ENCODE data around the gene SGSH. TPM values are rescaled to one million over a fixed set of nuclear protein-coding genes. Genes with fewer than 3 reads are reported as not detected.

SGSH gene
- total and polyA plus RNA-seq, 7 donors, result 3.6 to 37.0 (median 12.1) TPM

- Histone ChIP-seq H3K27me3 (no peaks in the 10 kb centered on the region), H3K36me3 (peaks cover 7 to 74% (median 16%) of the 10 kb centered on the region in 4 donors), H3K4me3 (no peak overlapping the region), H3K27ac (no peak overlapping the region), H3K9me3 (no peaks in the 10 kb centered on the region), H3K4me1 (no peaks in the 10 kb centered on the region)
- 91 to 93% methylated on average over 26 of the region's 26 CpGs for WGBS, 2 donors
- DNase-seq, result no peak
- TF ChIP-seq EP300 (IDR thresholded peaks at IDR 0.05) (no peak), POLR2AphosphoS5 (IDR thresholded peaks at IDR 0.05) (no peak), POLR2A (IDR thresholded peaks at IDR 0.05) (no peak)
- TF ChIP-seq, protein P1, sequence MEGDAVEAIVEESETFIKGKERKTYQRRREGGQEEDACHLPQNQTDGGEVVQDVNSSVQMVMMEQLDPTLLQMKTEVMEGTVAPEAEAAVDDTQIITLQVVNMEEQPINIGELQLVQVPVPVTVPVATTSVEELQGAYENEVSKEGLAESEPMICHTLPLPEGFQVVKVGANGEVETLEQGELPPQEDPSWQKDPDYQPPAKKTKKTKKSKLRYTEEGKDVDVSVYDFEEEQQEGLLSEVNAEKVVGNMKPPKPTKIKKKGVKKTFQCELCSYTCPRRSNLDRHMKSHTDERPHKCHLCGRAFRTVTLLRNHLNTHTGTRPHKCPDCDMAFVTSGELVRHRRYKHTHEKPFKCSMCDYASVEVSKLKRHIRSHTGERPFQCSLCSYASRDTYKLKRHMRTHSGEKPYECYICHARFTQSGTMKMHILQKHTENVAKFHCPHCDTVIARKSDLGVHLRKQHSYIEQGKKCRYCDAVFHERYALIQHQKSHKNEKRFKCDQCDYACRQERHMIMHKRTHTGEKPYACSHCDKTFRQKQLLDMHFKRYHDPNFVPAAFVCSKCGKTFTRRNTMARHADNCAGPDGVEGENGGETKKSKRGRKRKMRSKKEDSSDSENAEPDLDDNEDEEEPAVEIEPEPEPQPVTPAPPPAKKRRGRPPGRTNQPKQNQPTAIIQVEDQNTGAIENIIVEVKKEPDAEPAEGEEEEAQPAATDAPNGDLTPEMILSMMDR (IDR thresholded peaks at IDR 0.05), result no peak
- intact Hi-C loops (cut with DNase I), result no loop called here
Observed at GRCh38 chr17:80248894-80249710, 29.0 kb upstream of the SGSH start.

DNA sequence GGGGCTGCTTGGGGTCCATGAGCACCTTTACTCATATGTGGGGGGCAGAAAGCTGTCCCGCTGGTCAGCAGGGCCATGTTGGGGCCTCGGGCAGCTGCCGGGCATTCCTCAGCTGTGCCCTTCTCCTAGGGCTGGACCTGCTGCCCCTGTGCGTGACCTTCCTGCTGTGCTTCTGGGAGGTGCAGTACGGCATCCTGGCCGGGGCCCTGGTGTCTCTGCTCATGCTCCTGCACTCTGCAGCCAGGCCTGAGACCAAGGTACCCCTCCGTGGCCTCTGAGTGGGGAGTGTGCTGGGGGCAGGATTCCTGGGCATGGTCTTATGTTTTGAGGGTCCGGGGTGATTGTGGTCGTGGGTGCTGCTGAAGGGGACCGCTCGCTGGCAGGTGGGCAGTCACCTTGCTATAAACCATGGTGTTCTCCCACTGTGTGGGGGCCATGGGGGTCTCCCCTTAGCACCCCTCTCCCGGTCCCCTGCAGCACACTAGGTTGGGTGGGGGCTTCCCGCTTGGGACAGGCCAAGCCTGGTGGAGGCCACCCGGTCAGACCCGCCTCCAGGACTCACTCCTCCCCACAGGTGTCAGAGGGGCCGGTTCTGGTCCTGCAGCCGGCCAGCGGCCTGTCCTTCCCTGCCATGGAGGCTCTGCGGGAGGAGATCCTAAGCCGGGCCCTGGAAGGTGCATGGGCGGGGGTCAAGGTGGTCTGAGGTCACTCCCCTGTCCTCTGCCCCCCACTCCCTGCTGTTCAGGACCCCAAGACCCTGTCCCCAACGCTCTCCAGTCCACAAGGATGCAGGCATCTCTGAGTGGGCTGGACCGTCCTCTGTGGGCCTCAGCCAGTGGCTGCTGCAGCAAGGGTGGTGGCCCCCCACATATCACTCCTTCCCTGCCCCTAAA lies 28.1 kb upstream of the SGSH start:
- H3K36me3 ChIP-seq, result peaks cover 7 to 77% (median 18%) of the 10 kb centered on the region in 4 donors
- TF ChIP-seq POLR2A (IDR thresholded peaks at IDR 0.05) (no peak), EP300 (IDR thresholded peaks at IDR 0.05) (no peak), POLR2AphosphoS5 (IDR thresholded peaks at IDR 0.05) (no peak)
- TF ChIP-seq, protein P1 (IDR thresholded peaks at IDR 0.05), result no peak
- intact Hi-C loops (cut with DNase I), result no loop called here

GRCh38 chr17:80247561-80247960 lies 27.4 kb upstream of the SGSH start:
- Histone ChIP-seq H3K9me3 (no peaks in the 10 kb centered on the region), H3K36me3 (peaks cover 10 to 78% (median 18%) of the 10 kb centered on the region in 4 donors), H3K4me3 (no peak overlapping the region), H3K4me1 (no peaks in the 10 kb centered on the region), H3K27me3 (no peaks in the 10 kb centered on the region), H3K27ac (no peak overlapping the region)
- TF ChIP-seq POLR2AphosphoS5 (IDR thresholded peaks at IDR 0.05) (no peak), EP300 (IDR thresholded peaks at IDR 0.05) (no peak), POLR2A (IDR thresholded peaks at IDR 0.05) (no peak)
- TF ChIP-seq, protein P1 (IDR thresholded peaks at IDR 0.05), result no peak
- WGBS, 2 donors, result 96% methylated on average over 17 of the region's 17 CpGs
- intact Hi-C loops (cut with DNase I), result no loop called here
- DNase-seq, result no peak

More for the DNA sequence above, 28.1 kb upstream of the SGSH start:
- no peaks in the 10 kb centered on the region for H3K4me1 ChIP-seq
- H3K27me3 ChIP-seq, result no peaks in the 10 kb centered on the region
- WGBS, 2 donors, result 95% methylated on average over 23 of the region's 23 CpGs
- no peak overlapping the region for H3K4me3 ChIP-seq
- H3K27ac ChIP-seq, result no peak overlapping the region
- DNase-seq, result no peak
- H3K9me3 ChIP-seq, result no peaks in the 10 kb centered on the region

DNA sequence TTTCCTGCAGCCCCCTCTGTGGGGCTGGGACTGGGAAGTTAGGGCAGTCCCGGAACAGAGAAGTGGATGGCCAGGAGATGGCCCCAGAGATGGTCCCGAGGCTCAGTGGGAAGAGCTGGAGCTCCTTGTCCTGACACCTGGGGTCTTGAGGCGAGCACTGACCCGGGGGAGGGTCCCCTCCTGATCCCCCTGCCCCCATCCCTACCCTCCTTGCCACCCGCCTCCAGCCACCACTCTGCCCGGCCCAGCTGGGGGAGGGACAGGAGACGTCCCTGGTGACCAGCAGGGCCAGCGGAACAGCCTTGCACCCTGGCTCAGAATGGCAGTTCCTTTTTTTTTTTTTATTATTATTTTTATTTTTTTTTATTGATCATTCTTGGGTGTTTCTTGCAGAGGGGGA lies 26.6 kb upstream of the SGSH start:
- 94 to 96% methylated on average over 8 of the region's 8 CpGs for WGBS, 2 donors
- Histone ChIP-seq H3K4me3 (no peak overlapping the region), H3K9me3 (no peaks in the 10 kb centered on the region), H3K27me3 (no peaks in the 10 kb centered on the region), H3K4me1 (no peaks in the 10 kb centered on the region), H3K27ac (no peak overlapping the region), H3K36me3 (peaks cover 17 to 80% (median 25%) of the 10 kb centered on the region in 4 donors)
- intact Hi-C loops (cut with DNase I), result no loop called here
- no peak for DNase-seq
- no peak for TF ChIP-seq POLR2A (IDR thresholded peaks at IDR 0.05)
- TF ChIP-seq EP300 (IDR thresholded peaks at IDR 0.05), result no peak
- TF ChIP-seq POLR2AphosphoS5 (IDR thresholded peaks at IDR 0.05), result no peak
- TF ChIP-seq, protein P1 (IDR thresholded peaks at IDR 0.05), result no peak

Measured in sigmoid colon (tissue), 7 donors.